GM18519 (cell line): Measurements from ENCODE around the gene FZR1.
A peak's percentile ranks its signal among the peaks of the same experiment; 100 is the strongest.

ENCODE experiments used
- ATAC-seq: cut with Tn5 transposase; IDR thresholded peaks from one replicate; pipeline ENCODE4 v1.9.1; 2021; ENCODE audit warnings: mild to moderate bottlenecking, moderate library complexity; ENCODE audit not compliant: unreplicated experiment, low FRiP score

The FZR1 gene

GRCh38 chr19:3539756-3540118 is 33.6 kb downstream of the FZR1 start:
- no peak for ATAC-seq

GRCh38 chr19:3543150-3544057 is 37.3 kb downstream of the FZR1 start:
- no peak for ATAC-seq

DNA sequence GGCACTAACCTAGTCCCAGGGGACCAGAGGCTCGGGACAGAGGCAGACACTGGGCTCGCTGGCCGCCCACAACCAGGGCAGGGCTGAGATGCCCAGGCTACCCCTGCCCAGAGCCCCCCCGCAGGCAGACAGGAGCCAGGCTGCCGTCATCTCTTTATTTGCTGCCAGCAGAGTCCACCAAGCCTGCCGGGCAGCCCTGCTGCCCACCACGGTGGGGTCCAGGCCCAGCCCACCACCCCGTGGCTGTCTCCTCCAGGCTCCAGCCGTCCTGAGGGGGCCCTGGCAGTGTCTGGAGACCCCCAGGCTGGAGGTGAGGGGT is 37.9 kb downstream of the FZR1 start:
- no peak for ATAC-seq

GRCh38 chr19:3544742-3545668 is 38.9 kb downstream of the FZR1 start:
- no peak for ATAC-seq

DNA sequence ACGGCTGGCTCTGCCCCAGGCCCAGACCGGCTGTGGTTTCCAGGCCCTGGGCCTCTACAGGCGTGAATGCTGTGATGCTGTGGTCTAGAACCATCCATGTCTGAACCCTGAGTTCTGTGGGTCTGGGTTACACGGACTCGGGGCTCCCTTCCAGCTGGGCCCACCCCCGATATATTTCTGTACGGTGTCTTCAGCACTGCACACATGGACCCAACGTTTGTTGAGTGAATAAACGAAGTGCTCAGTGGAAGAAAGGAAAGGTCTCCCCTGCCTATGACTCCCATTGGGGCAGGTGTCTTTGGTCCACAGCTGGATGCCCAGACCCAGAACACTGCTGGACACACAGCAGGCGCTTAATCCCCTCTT is 39.5 kb downstream of the FZR1 start:
- no peak for ATAC-seq

DNA sequence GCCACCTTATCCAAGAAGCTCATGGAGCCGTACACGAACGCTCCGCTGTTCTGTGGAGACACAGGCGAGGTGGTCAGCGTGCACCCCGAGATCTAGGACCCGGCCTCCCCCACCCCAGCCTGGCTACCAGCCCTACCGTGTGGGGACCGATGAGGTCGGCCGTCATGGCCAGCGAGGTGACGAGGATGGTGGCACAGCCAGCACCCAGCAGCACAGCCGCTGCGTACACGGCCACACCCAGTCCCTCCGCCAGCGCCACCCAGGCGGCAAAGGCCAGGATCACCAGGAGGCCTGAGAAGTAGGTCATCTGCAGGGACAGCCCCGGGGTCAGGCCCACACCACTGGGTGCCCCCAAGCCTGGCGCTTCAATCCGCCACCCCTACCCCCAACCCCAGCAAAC is 40.0 kb downstream of the FZR1 start:
- no peak for ATAC-seq

DNA sequence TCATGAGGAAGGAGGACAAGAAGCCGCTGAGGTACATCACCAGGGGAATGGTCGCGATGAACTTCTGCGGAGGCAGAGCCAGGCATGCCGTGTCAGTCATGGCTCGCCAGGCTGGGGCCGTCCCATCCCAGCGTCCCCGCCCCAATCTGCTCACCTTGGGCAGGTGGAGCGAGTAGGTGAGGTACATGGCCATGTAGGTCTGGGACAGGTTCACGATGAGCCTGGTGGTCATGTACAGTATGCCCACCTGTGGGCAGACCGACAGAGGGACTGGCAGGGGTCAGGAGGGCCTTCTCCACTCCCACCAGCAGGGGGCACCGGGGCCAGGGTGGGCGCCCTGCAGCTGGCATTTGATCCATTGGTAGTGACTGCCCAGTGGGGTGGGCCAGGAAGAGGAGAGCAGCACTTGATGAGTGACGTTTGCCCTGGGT is 41.2 kb downstream of the FZR1 start:
- ATAC-seq: no peak

DNA sequence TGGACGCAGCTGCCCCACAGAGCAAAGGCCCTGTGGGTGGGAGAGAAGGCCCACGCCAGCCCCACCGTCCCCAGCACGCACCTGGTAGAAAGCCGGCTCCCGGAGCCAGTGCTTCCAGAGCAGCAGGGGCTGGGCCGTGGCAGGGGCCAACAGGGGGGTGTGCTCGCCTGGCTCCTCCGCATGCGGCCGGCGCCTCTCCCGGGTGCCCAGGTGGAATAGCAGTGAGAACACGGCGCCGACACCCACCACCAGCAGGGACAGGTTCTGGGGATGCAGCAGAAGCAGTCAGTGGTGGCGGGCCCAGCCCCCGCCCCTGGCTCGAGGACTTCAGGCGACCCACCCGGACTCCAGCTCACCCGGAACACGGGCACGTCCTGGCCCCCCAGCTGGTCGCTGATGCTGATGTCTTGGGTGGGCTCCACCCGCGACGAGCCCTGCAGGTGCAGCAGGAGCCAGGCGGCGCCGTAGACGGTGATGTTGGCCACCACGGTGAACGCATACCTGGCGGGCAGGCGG is 41.7 kb downstream of the FZR1 start:
- ATAC-seq: no peak

GRCh38 chr19:3548606-3549005 is 42.5 kb downstream of the FZR1 start:
- no peak for ATAC-seq

GRCh38 chr19:3549816-3550215 is 43.7 kb downstream of the FZR1 start:
- no peak for ATAC-seq

- ATAC-seq: no peak
These were observed 45.1 kb downstream of the FZR1 start for GRCh38 chr19:3550947-3551791.

DNA sequence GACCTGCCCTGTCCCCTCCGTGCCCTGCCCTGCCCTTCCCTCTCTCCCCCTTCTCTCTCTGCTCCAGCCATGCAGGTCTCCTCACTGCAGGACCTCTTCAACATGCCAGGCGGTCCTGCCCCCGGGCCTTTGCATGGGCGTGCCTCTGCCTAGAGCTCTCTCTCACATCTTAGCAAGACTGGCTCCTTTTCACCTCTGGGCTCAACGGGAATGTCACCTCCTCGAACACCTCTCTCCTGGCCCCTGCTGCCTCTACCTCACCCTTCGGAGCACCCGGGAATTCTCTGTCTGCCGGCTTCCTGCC is 45.6 kb downstream of the FZR1 start:
- ATAC-seq: no peak

- ATAC-seq: no peak
These were observed 48.4 kb downstream of the FZR1 start for GRCh38 chr19:3554254-3555083.

- no peak for ATAC-seq
These were observed 49.7 kb downstream of the FZR1 start for GRCh38 chr19:3555653-3556422.

DNA sequence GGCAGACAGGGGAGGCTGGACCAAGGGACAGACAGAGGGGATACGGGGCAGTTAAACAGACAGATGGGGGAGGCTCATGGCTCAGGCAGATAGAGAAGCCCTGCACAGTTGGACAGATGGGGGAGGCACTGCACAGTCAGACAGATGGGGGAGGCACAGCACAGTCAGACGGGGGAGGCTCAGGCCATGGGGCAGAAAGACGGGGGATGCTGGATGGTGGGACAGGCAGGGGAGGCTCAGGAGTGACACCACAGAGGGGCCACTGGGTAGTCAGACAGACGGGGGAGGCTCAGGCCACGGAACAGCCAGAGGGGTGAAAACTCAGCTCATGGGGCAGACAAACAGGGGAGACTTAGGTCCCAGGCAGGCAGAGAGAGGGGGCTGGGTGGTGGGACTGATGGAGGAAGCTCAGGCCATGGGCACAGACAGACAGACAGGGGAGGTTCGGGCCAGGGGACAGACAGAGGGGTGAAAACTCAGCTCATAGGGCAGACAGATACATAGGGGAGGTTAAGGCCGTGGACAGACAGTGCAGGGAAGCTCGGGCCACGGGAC is 50.4 kb downstream of the FZR1 start:
- ATAC-seq: no peak

- peak; percentile 25 for ATAC-seq
These were observed 50.9 kb downstream of the FZR1 start for GRCh38 chr19:3556978-3557460.

GRCh38 chr19:3557461-3558248 is 51.5 kb downstream of the FZR1 start, which contains the start of gene MFSD12:
TSS of gene MFSD12 (minus strand) at chr19:3557586. CDS start at chr19:3557403, 183 bp downstream.
- peak; percentile 62 for ATAC-seq
